Stimulated activated CD8-positive, alpha-beta memory T cell treated with anti-CD3 and anti-CD28 coated beads, Interleukin-7, amount 100 ng/mL, for 48 hours (primary cell): Measurements from ENCODE around the gene FAM83E.
"Not testable (repeated sequence)": the region's sequence is repeated elsewhere in the genome, so short reads cannot be mapped to it uniquely, and the experiment has no call there.

ENCODE experiments used
- DNase-seq, 2 donors: peaks; one replicate each; pipeline ENCODE4 v3.0.0-alpha.2; 2020; ENCODE audit warnings: low read depth in 1 of 2; ENCODE audit errors: extremely low read depth in 1 of 2

Gene FAM83E

GRCh38 chr19:48587387-48587786 is 27.5 kb downstream of the FAM83E start:
- DNase-seq = no peak

DNA sequence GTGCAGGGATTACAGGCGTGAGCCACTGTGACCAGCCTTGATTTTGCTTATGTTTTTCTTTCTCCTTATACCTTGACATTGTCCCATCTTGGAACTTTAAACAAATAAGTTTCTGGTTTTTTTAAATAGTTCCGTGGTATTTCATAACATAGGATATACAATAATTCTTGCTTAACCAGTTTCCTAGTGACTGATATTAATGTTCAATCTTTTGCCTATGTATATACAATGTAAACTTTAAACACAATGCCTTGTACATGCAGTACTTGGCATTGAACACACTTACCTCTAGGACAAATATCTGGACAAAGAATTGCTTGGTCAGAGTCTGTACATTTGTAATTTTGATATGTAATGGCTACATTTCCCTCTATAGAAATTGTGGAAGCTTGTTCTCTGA is 32.7 kb downstream of the FAM83E start:
- DNase-seq = no peak

DNA sequence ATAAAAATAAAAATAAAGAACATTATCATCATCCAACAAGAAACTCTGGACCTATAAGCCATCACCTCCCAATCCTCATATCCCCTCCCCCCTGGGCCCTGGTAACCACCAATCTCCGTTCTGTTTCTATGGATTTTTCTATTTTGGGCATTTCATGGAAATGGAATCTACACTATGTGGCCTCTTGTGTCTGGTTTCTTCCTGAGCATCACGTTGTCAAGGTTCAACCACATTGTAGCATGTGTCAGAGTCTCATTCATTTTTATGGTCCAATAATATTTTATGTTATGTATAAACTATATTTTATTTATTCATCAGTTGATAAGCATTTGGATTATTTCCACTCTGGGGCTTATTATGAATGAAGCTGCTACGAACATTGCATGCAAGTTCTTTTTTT is 36.0 kb downstream of the FAM83E start:
- no peak for DNase-seq

GRCh38 chr19:48577908-48578307 is 37.0 kb downstream of the FAM83E start:
- not testable (repeated sequence) for DNase-seq

DNA sequence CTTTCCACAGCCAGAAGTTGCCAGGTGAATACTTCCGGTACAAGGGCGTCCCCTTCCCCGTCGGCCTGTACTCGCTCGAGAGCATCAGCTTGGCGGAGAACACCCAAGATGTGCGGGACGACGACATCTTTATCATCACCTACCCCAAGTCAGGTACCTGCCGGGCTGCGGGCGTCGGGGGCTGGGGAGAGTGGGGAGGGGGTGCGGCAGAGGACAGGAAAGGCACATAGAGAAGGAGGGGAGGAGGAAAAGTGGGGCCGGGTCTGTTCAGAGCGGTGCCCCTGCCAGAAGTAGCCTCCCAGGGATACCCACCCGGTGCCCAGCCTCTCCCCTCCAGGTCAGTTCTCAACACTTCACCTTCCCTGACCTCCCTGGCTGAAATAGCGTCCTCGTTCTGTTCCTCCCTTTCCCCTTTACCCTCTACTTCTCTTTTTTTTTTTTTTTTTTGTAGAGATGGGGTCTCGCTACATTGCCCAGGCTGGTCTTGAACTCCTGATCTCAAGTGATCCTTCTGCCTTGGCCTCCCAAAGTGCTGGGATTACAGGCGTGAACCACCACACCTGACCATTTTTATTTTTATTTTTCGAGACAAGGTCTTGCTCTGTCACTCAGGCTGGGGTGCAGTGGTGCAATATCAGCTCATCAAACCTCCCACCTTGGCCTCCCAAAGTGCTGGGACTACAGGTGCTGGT is 38.8 kb downstream of the FAM83E start:
- DNase-seq = no peak

GRCh38 chr19:48573163-48573505 is 41.7 kb downstream of the FAM83E start:
- DNase-seq = no peak

- no peak for DNase-seq
Observed at GRCh38 chr19:48571378-48572162, 43.3 kb downstream of the FAM83E start.

DNA sequence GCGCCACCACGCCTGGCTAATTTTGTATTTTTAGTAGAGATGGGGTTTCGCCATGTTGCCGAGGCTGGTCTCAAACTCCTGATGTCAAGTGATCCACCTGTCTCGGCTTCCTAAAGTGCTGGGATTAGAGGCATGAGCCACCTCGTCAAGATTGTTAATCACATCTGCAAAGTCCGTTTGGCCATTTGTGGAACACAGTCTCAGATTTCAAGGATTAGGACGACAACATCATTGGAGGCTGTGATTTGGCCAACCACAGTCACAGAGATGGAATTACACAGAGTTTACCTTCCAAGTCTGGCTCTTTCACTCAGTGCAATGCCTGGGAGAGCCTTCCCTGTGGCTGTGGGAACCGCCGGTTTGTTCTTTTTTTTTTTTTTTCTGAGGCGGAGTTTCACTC is 45.1 kb downstream of the FAM83E start:
- no peak for DNase-seq

GRCh38 chr19:48568345-48568886 is 46.5 kb downstream of the FAM83E start:
- no peak for DNase-seq

DNA sequence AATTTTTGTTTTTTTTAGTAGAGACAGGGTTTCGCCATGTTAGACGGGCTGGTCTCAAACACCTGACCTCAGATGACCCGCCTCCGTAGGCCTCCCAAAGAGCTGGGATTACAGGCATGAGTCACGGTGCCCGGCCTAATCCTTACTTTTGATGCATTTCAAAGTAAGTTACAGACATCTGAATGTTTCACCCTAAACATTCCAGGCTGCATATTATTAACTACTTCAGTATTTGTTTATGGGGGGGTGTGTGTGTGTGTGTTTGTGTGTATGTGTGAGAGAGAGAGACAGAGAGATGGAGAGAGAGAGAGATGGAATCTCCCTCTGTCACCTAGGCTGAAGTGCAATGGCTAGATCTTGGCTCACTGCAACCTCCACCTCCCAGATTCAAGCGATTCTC is 49.8 kb downstream of the FAM83E start:
- no peak for DNase-seq
